Thoracic aorta (tissue), 2 donors: Measurements from ENCODE around the gene SMIM26. TPM values are rescaled to one million over a fixed set of nuclear protein-coding genes. Genes with fewer than 3 reads are reported as not detected.

ENCODE experiments used
- ATAC-seq: fragments of 150-250 bp; one replicate; pipeline ENCODE4 v1.8.0; 2017; ENCODE audit warnings: low read depth; ENCODE audit not compliant: insufficient number of reproducible peaks, low FRiP score
- DNase-seq: peaks from one replicate; pipeline ENCODE4 v3.0.0-alpha.2; 2020; ENCODE audit warnings: low spot score
- H3K27ac ChIP-seq, 2 donors: fragments of 200-600 bp; sonication (generic); 1 replicate in 1 of 2; 2 replicates in 1 of 2; pipeline ENCODE4 v1.5.1; 2016; ENCODE audit warnings: mild to moderate bottlenecking in 2 of 2, moderate library complexity in 2 of 2
- H3K27me3 ChIP-seq: fragments of 200-600 bp; sonication (generic); replicated peaks from 2 replicates; pipeline ENCODE4 v1.6.0; 2016; ENCODE audit warnings: mild to moderate bottlenecking; ENCODE audit not compliant: insufficient read depth
- H3K36me3 ChIP-seq: fragments of 200-600 bp; sonication (generic); one replicate; pipeline ENCODE4 v1.5.1; 2016
- H3K4me1 ChIP-seq, 2 donors: fragments of 200-600 bp; sonication (generic); 1 replicate in 1 of 2; 2 replicates in 1 of 2; pipeline versions ENCODE4 v1.5.1 to v1.6.0; 2016; ENCODE audit warnings: low read depth in 2 of 2, mild to moderate bottlenecking in 1 of 2; ENCODE audit not compliant: control insufficient read depth in 1 of 2
- H3K4me3 ChIP-seq: fragments of 200-600 bp; sonication (generic); 2 replicates; pipeline ENCODE4 v1.5.1; 2016; ENCODE audit warnings: mild to moderate bottlenecking
- H3K9me3 ChIP-seq: fragments of 200-600 bp; sonication (generic); 2 replicates; pipeline ENCODE4 v1.5.1; 2016
- total RNA-seq, 2 donors: library from RNA; depleted of rRNA; stranded (reverse); fragments of >200 nt; gene quantifications; one replicate each; pipeline versions ENCODE4 v1.1.0 to v1.2.3, GENCODE V29; 2016
- TF ChIP-seq, protein P1 (sequence below): fragments of 200-600 bp; sonication (generic); IDR thresholded peaks from one replicate; pipeline ENCODE4 v1.5.1; 2019; ENCODE audit warnings: antibody characterized with exemption

SMIM26 gene
- total RNA-seq, 2 donors from 2014 or later: 47.5 to 113 TPM

DNA sequence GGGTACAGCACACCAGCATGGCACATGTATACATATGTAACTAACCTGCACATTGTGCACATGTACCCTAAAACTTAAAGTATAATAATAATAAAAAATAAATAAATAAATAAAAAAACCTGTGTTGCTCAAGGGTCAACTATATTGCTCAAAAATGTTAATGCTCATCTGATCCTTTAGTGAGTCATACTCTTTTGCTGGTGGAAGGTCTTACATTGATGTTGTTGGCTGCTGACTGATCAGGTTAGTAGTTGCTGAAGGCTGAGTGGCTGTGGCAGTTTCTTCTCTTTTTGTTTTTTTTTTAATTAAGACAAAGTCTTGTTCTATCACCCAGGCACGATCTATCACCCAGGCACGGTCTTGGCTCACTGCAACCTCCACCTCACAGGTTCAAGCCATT lies 29.6 kb upstream of the SMIM26 start:
- Histone ChIP-seq H3K27me3 (no peaks in the 10 kb centered on the region), H3K27ac (no peak overlapping the region), H3K4me1 (no peaks in the 10 kb centered on the region), H3K9me3 (no peaks in the 10 kb centered on the region), H3K4me3 (no peak overlapping the region), H3K36me3 (peaks cover 33% of the 10 kb centered on the region)
- TF ChIP-seq, protein P1, sequence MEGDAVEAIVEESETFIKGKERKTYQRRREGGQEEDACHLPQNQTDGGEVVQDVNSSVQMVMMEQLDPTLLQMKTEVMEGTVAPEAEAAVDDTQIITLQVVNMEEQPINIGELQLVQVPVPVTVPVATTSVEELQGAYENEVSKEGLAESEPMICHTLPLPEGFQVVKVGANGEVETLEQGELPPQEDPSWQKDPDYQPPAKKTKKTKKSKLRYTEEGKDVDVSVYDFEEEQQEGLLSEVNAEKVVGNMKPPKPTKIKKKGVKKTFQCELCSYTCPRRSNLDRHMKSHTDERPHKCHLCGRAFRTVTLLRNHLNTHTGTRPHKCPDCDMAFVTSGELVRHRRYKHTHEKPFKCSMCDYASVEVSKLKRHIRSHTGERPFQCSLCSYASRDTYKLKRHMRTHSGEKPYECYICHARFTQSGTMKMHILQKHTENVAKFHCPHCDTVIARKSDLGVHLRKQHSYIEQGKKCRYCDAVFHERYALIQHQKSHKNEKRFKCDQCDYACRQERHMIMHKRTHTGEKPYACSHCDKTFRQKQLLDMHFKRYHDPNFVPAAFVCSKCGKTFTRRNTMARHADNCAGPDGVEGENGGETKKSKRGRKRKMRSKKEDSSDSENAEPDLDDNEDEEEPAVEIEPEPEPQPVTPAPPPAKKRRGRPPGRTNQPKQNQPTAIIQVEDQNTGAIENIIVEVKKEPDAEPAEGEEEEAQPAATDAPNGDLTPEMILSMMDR: no peak
- DNase-seq (no peak), ATAC-seq (no peak)

DNA sequence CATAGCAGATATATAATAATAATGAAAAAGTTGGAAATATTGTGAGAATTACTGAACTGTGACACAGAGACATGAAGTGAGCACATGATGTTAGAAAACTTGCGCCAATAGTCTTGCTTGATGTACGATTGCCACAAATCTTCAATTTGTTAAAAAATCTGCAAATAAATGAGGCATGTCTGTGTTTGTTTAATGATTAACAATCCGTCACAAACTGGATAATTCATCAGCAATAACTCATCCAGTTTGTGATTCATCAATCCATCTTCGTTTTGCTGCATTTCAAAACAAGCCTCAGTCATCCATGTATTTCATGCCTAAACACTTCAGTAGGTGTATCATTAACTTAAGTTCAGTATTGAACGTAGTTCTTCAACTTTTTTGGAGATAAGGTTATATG lies 25.5 kb upstream of the SMIM26 start:
- H3K9me3 ChIP-seq: no peaks in the 10 kb centered on the region
- TF ChIP-seq, protein P1: no peak
- DNase-seq (no peak), ATAC-seq (no peak)
- H3K27me3 ChIP-seq: no peaks in the 10 kb centered on the region
- no peak overlapping the region for H3K4me3 ChIP-seq
- no peak overlapping the region for H3K27ac ChIP-seq
- H3K36me3 ChIP-seq: peaks cover 44% of the 10 kb centered on the region
- no peaks in the 10 kb centered on the region for H3K4me1 ChIP-seq

DNA sequence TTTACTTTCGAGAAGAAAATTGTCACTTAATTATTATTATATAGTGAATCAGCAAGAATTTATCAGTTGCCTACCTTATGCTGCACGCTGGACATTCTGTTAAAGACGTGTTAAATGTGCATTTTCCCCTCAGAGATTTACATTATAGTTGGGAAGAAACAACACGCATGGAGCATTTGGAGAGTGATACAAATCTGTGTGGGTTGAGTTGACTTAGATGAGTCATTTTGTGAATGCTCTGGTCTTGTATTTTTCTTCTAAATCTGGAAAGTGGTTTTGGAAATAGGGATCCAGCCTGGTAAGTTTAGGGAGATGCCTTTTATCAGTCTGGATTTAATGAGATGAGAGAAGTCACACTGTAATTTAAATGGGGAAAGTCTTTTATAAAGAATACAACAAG lies 24.0 kb upstream of the SMIM26 start:
- Histone ChIP-seq H3K27ac (no peak overlapping the region), H3K27me3 (no peaks in the 10 kb centered on the region), H3K4me1 (no peaks in the 10 kb centered on the region), H3K4me3 (no peak overlapping the region), H3K36me3 (peaks cover 38% of the 10 kb centered on the region), H3K9me3 (no peaks in the 10 kb centered on the region)
- no peak for DNase-seq
- no peak for ATAC-seq
- TF ChIP-seq, protein P1: no peak

DNA sequence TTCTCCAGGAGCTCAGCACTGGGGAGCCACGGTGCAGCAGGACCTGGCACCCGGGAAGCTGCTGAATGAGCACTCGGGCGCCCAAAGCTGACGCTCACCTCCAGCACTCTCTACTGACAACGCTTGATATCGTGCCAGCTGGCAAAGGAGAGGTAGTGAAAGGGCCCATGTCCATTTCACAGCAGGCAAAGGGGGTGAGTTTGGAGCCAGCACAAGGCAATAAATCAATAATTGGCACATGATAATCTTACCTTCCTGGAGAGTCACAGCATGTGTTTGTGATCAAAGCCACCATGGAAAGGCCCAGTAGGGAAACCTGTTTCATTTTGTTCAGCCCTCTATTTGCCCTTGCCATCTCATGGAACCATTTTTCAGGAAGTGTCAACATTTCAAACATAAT lies 23.3 kb upstream of the SMIM26 start:
- Histone ChIP-seq H3K36me3 (peaks cover 44% of the 10 kb centered on the region), H3K27ac (no peak overlapping the region), H3K4me3 (no peak overlapping the region), H3K9me3 (no peaks in the 10 kb centered on the region), H3K27me3 (no peaks in the 10 kb centered on the region), H3K4me1 (no peaks in the 10 kb centered on the region)
- TF ChIP-seq, protein P1: no peak
- ATAC-seq (no peak), DNase-seq (no peak)

DNA sequence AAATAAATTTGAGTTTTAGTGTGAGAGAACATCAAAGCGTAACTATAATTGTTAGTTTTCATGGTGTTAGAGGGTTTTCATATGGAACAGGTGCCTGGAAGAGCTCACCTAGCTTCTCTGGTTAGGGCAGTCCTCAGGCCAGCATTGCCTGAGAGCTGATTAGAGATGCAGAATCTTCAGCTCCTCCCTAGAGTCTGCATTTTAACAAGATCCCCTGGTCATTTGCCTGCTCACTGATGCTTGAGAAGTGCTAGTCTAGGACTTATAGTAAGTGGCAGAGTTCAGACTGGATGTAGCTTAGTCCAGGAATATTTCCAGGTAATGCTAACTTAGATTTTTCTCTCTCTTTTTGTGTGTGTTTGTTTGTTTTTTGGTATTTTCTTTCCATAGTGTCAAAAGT lies 21.7 kb upstream of the SMIM26 start:
- ATAC-seq (no peak), DNase-seq (no peak)
- TF ChIP-seq, protein P1: no peak
- Histone ChIP-seq H3K36me3 (peaks cover 54% of the 10 kb centered on the region), H3K4me1 (no peaks in the 10 kb centered on the region), H3K27me3 (no peaks in the 10 kb centered on the region), H3K4me3 (no peak overlapping the region), H3K27ac (no peak overlapping the region), H3K9me3 (no peaks in the 10 kb centered on the region)
